Small intestine (tissue), 7 donors: ENCODE data around the gene PDE8B. TPM values are rescaled to one million over a fixed set of nuclear protein-coding genes. Genes with fewer than 3 reads are reported as not detected.
A peak's percentile ranks its signal among the peaks of the same experiment; 100 is the strongest.

Source experiments
- DNase-seq, 2 donors: peaks; one replicate each; pipeline versions ENCODE4 v3.0.0 to v3.0.0-alpha.2; 2013
- FAIRE-seq: peaks from 2 replicates; lab custom pipeline; 2012; peaks lifted over from hg19 to GRCh38; lab: Jason Lieb, UNC
- H3K27ac ChIP-seq, 3 donors: one replicate each; pipeline ENCODE4 v1.5.1; 2013; ENCODE audit warnings: low read length in 2 of 3, mild to moderate bottlenecking in 2 of 3, control low read depth in 1 of 3, inconsistent platforms in 1 of 3, low read depth in 1 of 3, moderate library complexity in 1 of 3
- H3K27me3 ChIP-seq, 3 donors: one replicate each; pipeline ENCODE4 v1.6.1; 2013; ENCODE audit warnings: low read length in 3 of 3, inconsistent platforms in 1 of 3; ENCODE audit not compliant: control insufficient read depth in 3 of 3, insufficient read depth in 3 of 3
- H3K36me3 ChIP-seq, 3 donors: one replicate each; pipeline ENCODE4 v1.6.1; 2013; ENCODE audit warnings: low read length in 3 of 3, inconsistent platforms in 1 of 3, low read depth in 1 of 3, mild to moderate bottlenecking in 1 of 3, moderate library complexity in 1 of 3; ENCODE audit not compliant: control insufficient read depth in 3 of 3, insufficient read depth in 2 of 3
- H3K4me1 ChIP-seq, 3 donors: one replicate each; pipeline ENCODE4 v1.6.1; 2013; ENCODE audit warnings: low read length in 2 of 3, inconsistent platforms in 1 of 3, low read depth in 1 of 3, mild to moderate bottlenecking in 1 of 3, moderate library complexity in 1 of 3; ENCODE audit not compliant: control insufficient read depth in 3 of 3, insufficient read depth in 2 of 3
- H3K4me3 ChIP-seq, 3 donors: one replicate each; pipeline ENCODE4 v1.5.1; 2013; ENCODE audit warnings: low read length in 3 of 3, control low read depth in 1 of 3, inconsistent platforms in 1 of 3, low read depth in 1 of 3, mild to moderate bottlenecking in 1 of 3, moderate library complexity in 1 of 3
- H3K9me3 ChIP-seq, 2 donors: one replicate each; pipeline ENCODE4 v1.6.1; 2013; ENCODE audit warnings: low read depth in 1 of 2, low read length in 1 of 2; ENCODE audit not compliant: control insufficient read depth in 2 of 2, insufficient read depth in 1 of 2
- WGBS, 3 donors: extraction: QIAGEN DNeasy Blood & Tissue Kit; methylation state at CpG; one replicate each; pipeline ENCODE4 v1.1.7; 2013; 5-methylcytosine and 5-hydroxymethylcytosine counted together
- polyA plus RNA-seq, 4 donors: library from polyadenylated mRNA; stranded (reverse) in 3 of 4; unstranded in 1 of 4; fragments of 200-250 nt in 3 of 4; fragments of 120-200 nt in 1 of 4; gene quantifications; one replicate each; pipeline versions ENCODE4 v1.2.1 to v1.2.3, GENCODE V29; 2013
- donor health status: healthy with polysubstance abuse.
- donor health status: control.
- donor health status: control.
- donor health status: Bipolar disorder and iron deficiency.
- donor health status: healthy.

The PDE8B gene
- polyA plus RNA-seq, 4 donors: 0.22 to 1.5 (median 0.99) TPM

GRCh38 chr5:77355080-77355479, 144.6 kb downstream of the PDE8B start:
- Histone ChIP-seq H3K36me3 (no peaks in the 10 kb centered on the region), H3K27ac (no peak overlapping the region), H3K4me1 (no peaks in the 10 kb centered on the region), H3K27me3 (no peaks in the 10 kb centered on the region), H3K9me3 (no peaks in the 10 kb centered on the region), H3K4me3 (no peak overlapping the region)
- no peak for DNase-seq
- WGBS, 3 donors: 89 to 95% (median 89%) methylated on average over 7 of the region's 7 CpGs
- FAIRE-seq: no peak

GRCh38 chr5:77355751-77356150, 145.3 kb downstream of the PDE8B start:
- H3K27ac ChIP-seq: no peak overlapping the region
- H3K4me3 ChIP-seq: no peak overlapping the region
- DNase-seq: no peak
- no peaks in the 10 kb centered on the region for H3K36me3 ChIP-seq
- FAIRE-seq: no peak
- H3K27me3 ChIP-seq: no peaks in the 10 kb centered on the region
- H3K4me1 ChIP-seq: no peaks in the 10 kb centered on the region
- H3K9me3 ChIP-seq: no peaks in the 10 kb centered on the region

DNA sequence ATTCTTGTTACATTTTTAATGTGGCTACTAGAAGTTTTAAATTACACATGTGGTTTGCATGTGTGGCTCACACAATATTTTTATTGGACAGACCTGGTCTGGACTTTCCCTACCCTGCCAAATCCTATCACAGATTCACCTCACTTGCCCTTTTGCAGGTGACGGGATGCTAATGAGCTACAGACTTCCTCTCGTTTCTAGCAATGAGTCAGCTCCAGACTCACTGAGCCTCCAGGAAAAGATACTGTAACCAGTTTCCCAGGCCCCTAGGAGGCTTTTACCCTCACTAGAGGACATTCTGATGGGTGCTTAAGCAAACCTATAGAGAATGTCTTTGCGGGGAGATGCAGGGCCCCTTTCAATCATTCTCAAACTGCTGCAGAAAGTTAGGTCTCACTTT, 146.3 kb downstream of the PDE8B start:
- Histone ChIP-seq H3K4me1 (no peaks in the 10 kb centered on the region), H3K36me3 (no peaks in the 10 kb centered on the region), H3K27ac (no peak overlapping the region), H3K4me3 (no peak overlapping the region), H3K27me3 (no peaks in the 10 kb centered on the region), H3K9me3 (no peaks in the 10 kb centered on the region)
- 48 to 57% (median 53%) methylated on average over 3 of the region's 3 CpGs for WGBS, 3 donors
- no peak for FAIRE-seq
- peak in 1 of 2 donors; percentile 5 for DNase-seq

DNA sequence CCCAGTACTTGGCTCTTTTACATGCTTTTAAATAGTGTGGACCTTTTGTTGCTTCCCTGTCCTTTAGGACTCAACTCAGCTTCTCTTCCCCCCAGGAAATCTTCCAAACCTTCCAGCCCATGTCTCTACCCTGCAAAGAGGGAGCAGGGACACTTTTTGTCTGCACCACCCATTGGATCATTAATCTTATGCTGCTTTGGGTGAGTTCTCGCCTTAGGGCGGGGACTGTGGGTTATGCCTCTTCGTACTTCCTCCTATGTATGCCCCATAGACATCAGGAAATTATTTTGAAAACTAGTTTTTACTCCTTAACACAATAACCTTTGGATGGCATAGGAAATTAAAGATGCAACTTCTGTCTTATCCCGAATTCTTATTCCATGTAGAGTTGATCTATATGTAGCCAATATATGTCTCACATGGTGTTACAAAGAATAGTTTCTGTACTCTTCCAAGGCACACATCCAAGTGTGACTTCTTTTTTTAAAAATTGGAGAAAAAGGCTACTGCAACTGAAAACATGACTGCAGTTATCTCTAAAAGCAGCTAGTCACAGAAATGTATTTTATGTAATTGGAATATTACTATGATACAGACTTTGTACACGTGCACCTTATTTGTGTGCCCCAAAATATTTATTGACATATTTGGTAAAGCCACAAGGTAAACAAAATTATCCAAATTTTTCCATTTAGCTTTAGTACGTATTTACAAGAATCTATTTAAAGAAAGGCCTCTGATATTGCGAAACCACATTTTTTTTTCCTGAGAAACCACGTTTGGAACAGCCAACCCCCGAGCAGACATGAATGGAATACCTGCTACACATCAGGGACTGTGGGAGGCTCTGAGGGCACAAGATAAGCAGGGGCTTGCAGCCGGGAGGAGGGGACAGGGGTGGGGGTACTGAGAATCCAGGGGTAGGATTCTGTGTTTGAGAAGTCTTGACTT, 148.1 kb downstream of the PDE8B start:
- no peaks in the 10 kb centered on the region for H3K27me3 ChIP-seq
- no peak overlapping the region for H3K27ac ChIP-seq
- DNase-seq: no peak
- H3K36me3 ChIP-seq: no peaks in the 10 kb centered on the region
- H3K4me3 ChIP-seq: no peak overlapping the region
- no peaks in the 10 kb centered on the region for H3K4me1 ChIP-seq
- no peak for FAIRE-seq
- WGBS, 3 donors: 67 to 74% (median 73%) methylated on average over 10 of the region's 10 CpGs
- H3K9me3 ChIP-seq: no peaks in the 10 kb centered on the region

DNA sequence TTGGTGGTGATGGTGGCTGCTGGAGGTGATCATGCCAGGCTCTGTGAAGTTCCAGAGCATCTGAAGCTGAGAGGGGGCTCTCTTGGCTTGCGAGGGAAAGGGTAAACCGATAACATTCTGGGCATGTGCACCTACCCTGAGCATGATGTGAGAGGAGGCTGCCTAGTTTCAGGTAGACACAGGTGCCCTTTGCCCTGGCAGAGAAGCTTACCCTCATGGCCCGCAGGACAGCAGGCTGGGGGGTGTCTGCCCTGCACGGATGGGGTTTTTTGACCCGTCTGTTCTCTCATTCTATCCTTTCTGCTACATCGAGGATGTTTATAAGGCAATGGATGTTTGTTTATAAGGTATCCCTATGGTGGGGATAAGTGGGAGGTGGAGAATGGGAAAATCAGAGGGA, 148.8 kb downstream of the PDE8B start:
- 63 to 75% (median 71%) methylated on average over 6 of the region's 6 CpGs for WGBS, 3 donors
- FAIRE-seq: no peak
- no peaks in the 10 kb centered on the region for H3K4me1 ChIP-seq

GRCh38 chr5:77360381-77360780, 149.9 kb downstream of the PDE8B start:
- FAIRE-seq (no peak), DNase-seq (no peak)
- H3K4me1 ChIP-seq: no peaks in the 10 kb centered on the region
- no peaks in the 10 kb centered on the region for H3K9me3 ChIP-seq
- no peaks in the 10 kb centered on the region for H3K36me3 ChIP-seq
- no peak overlapping the region for H3K27ac ChIP-seq
- no peak overlapping the region for H3K4me3 ChIP-seq
- no peaks in the 10 kb centered on the region for H3K27me3 ChIP-seq

More for the DNA sequence above, 148.8 kb downstream of the PDE8B start:
- DNase-seq: no peak
- Histone ChIP-seq H3K36me3 (no peaks in the 10 kb centered on the region), H3K27ac (no peak overlapping the region), H3K9me3 (no peaks in the 10 kb centered on the region), H3K4me3 (no peak overlapping the region), H3K27me3 (no peaks in the 10 kb centered on the region)

GRCh38 chr5:77360973-77361372, 150.5 kb downstream of the PDE8B start:
- DNase-seq (no peak), FAIRE-seq (no peak)
- no peaks in the 10 kb centered on the region for H3K4me1 ChIP-seq
- 71 to 83% (median 75%) methylated on average over 1 of the region's 1 CpG for WGBS, 3 donors
- H3K36me3 ChIP-seq: no peaks in the 10 kb centered on the region
- H3K27me3 ChIP-seq: no peaks in the 10 kb centered on the region
- H3K4me3 ChIP-seq: no peak overlapping the region
- H3K9me3 ChIP-seq: no peaks in the 10 kb centered on the region
- no peak overlapping the region for H3K27ac ChIP-seq

GRCh38 chr5:77366717-77367500, 156.4 kb downstream of the PDE8B start:
- H3K4me3 ChIP-seq: no peak overlapping the region
- DNase-seq (no peak), FAIRE-seq (no peak)
- no peaks in the 10 kb centered on the region for H3K4me1 ChIP-seq
- no peaks in the 10 kb centered on the region for H3K9me3 ChIP-seq
- H3K36me3 ChIP-seq: no peaks in the 10 kb centered on the region
- no peak overlapping the region for H3K27ac ChIP-seq
- no peaks in the 10 kb centered on the region for H3K27me3 ChIP-seq
- WGBS, 3 donors: 84 to 94% (median 88%) methylated on average over 5 of the region's 5 CpGs
